Body of pancreas (tissue), 4 donors: ENCODE measurements around the gene MAEA.

Experiments
- CTCF ChIP-seq, 7 experiments: fragments of 450-650 bp in 4 of 7; fragments of 200-600 bp in 3 of 7; sonication (generic) in 3 of 7; IDR thresholded peaks; one replicate each; pipeline ENCODE4 v1.5.1; 2016 to 2019; ENCODE audit warnings: antibody characterized with exemption in 7 of 7
- POLR2A ChIP-seq, 3 donors: fragments of 450-650 bp; IDR thresholded peaks; one replicate each; pipeline ENCODE4 v1.6.1; 2016; ENCODE audit warnings: antibody characterized with exemption in 3 of 3, mild to moderate bottlenecking in 2 of 3

- TF ChIP-seq CTCF (IDR thresholded peaks at IDR 0.05) (no peak), POLR2A (IDR thresholded peaks at IDR 0.05) (no peak)
These were observed 34.1 kb downstream of the MAEA start for GRCh38 chr4:1323635-1324442.
